ENCODE data around the gene SPI1. TPM values are rescaled to one million over a fixed set of nuclear protein-coding genes. Genes with fewer than 3 reads are reported as not detected.

The SPI1 gene
- total RNA-seq, 3 donors from 2014 or later = 12.5 to 34.9 (median 15.2) TPM

DNA sequence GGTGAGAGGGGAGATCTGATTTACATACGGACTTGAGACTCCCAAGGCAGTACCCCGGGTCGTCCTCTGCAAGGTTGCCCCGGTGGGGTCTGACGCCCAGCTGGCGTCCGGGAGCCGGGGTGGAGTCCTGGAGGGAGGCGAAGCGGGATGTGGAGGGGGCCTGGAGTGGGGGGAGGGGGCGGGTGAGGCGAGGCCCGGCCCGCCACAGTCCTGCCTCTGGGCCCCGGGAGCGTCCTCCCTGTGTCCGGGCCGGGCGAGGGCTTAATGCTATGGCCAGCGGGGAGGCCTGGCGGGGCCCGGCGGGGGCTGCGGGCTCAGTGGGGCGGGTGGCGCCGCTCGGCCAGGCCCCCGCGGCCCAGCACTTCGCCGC lies 23.4 kb downstream of the SPI1 start:
- Histone ChIP-seq H3K36me3 (no peaks in the 10 kb centered on the region), H3K4me3 (peak overlapping the region; percentile 45 to 81 (median 58)), H3K9me3 (no peaks in the 10 kb centered on the region), H3K4me1 (peaks cover 0 to 4% of the 10 kb centered on the region in 2 donors), H3K27me3 (no peaks in the 10 kb centered on the region), H3K27ac (peak overlapping the region; percentile 85)
- intact Hi-C loops (cut with DNase I; ENCODE audit: low total_unique reads) = loop anchor here (10.0 kb wide), 1 partner anchor 170 kb away; the partner anchor contains the start of gene PACSIN3
- TF ChIP-seq, protein P1, sequence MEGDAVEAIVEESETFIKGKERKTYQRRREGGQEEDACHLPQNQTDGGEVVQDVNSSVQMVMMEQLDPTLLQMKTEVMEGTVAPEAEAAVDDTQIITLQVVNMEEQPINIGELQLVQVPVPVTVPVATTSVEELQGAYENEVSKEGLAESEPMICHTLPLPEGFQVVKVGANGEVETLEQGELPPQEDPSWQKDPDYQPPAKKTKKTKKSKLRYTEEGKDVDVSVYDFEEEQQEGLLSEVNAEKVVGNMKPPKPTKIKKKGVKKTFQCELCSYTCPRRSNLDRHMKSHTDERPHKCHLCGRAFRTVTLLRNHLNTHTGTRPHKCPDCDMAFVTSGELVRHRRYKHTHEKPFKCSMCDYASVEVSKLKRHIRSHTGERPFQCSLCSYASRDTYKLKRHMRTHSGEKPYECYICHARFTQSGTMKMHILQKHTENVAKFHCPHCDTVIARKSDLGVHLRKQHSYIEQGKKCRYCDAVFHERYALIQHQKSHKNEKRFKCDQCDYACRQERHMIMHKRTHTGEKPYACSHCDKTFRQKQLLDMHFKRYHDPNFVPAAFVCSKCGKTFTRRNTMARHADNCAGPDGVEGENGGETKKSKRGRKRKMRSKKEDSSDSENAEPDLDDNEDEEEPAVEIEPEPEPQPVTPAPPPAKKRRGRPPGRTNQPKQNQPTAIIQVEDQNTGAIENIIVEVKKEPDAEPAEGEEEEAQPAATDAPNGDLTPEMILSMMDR (IDR thresholded peaks at IDR 0.05) = no peak
- TF ChIP-seq POLR2AphosphoS5 (IDR thresholded peaks at IDR 0.05) (no peak), POLR2A (IDR thresholded peaks at IDR 0.05) (no peak)
- no peak for DNase-seq (ENCODE audit: low spot score in 2 of 2)

- H3K27me3 ChIP-seq = no peaks in the 10 kb centered on the region
- no peaks in the 10 kb centered on the region for H3K9me3 ChIP-seq
- TF ChIP-seq, protein P1 (IDR thresholded peaks at IDR 0.05) = no peak
- TF ChIP-seq POLR2AphosphoS5 (IDR thresholded peaks at IDR 0.05) (no peak), POLR2A (IDR thresholded peaks at IDR 0.05) (no peak)
- DNase-seq (ENCODE audit: low spot score in 2 of 2) = no peak
- H3K4me3 ChIP-seq = peak overlapping the region in 2 of 3 donors; percentile 58 to 81
- peak overlapping the region in 1 of 2 donors; percentile 85 for H3K27ac ChIP-seq
- H3K36me3 ChIP-seq = no peaks in the 10 kb centered on the region
- peaks cover 0 to 4% of the 10 kb centered on the region in 2 donors for H3K4me1 ChIP-seq
- intact Hi-C loops (cut with DNase I; ENCODE audit: low total_unique reads) = loop anchor here (10.0 kb wide), 1 partner anchor 169 kb away; the partner anchor contains the start of gene PACSIN3
These were observed 24.2 kb downstream of the SPI1 start for GRCh38 chr11:47353978-47354774.

GRCh38 chr11:47352556-47352955 lies 25.8 kb downstream of the SPI1 start, which contains the start of gene MYBPC3:
MYBPC3 (minus strand) TSS chr11:47352702; CDS start chr11:47352647, 55 bp downstream.
- Histone ChIP-seq H3K4me3 (no peak within 1 kb of the TSS), H3K27ac (no peak within 1 kb of the TSS), H3K36me3 (no peaks in the 10 kb centered on the region), H3K4me1 (peaks cover 0 to 4% of the 10 kb centered on the region in 2 donors), H3K27me3 (no peaks in the 10 kb centered on the region), H3K9me3 (no peaks in the 10 kb centered on the region)
- no peak for DNase-seq (ENCODE audit: low spot score in 2 of 2)
- TF ChIP-seq POLR2A (IDR thresholded peaks at IDR 0.05) = no peak
- intact Hi-C loops (cut with DNase I; ENCODE audit: low total_unique reads) = loop anchor here (10.0 kb wide), 1 partner anchor 168 kb away; the partner anchor contains the start of gene PACSIN3

GRCh38 chr11:47351156-47352126 lies 26.9 kb downstream of the SPI1 start:
- Histone ChIP-seq H3K27me3 (no peaks in the 10 kb centered on the region), H3K36me3 (no peaks in the 10 kb centered on the region), H3K4me1 (peaks cover 0 to 4% of the 10 kb centered on the region in 2 donors), H3K4me3 (no peak overlapping the region), H3K27ac (no peak overlapping the region), H3K9me3 (no peaks in the 10 kb centered on the region)
- TF ChIP-seq POLR2A (IDR thresholded peaks at IDR 0.05) (no peak), POLR2AphosphoS5 (IDR thresholded peaks at IDR 0.05) (no peak)
- TF ChIP-seq, protein P1 (IDR thresholded peaks at IDR 0.05) = no peak
- intact Hi-C loops (cut with DNase I; ENCODE audit: low total_unique reads) = loop anchor here (10.0 kb wide), 1 partner anchor 167 kb away; the partner anchor contains the start of gene PACSIN3
- DNase-seq (ENCODE audit: low spot score in 2 of 2) = no peak

- H3K9me3 ChIP-seq = no peaks in the 10 kb centered on the region
- H3K4me1 ChIP-seq = peaks cover 0 to 4% of the 10 kb centered on the region in 2 donors
- no peak for DNase-seq (ENCODE audit: low spot score in 2 of 2)
- H3K27ac ChIP-seq = no peak overlapping the region
- no peaks in the 10 kb centered on the region for H3K27me3 ChIP-seq
- intact Hi-C loops (cut with DNase I; ENCODE audit: low total_unique reads) = loop anchor here (10.0 kb wide), 1 partner anchor 166 kb away; the partner anchor contains the start of gene PACSIN3
- no peaks in the 10 kb centered on the region for H3K36me3 ChIP-seq
- no peak overlapping the region for H3K4me3 ChIP-seq
- TF ChIP-seq, protein P1 (IDR thresholded peaks at IDR 0.05) = no peak
- TF ChIP-seq POLR2A (IDR thresholded peaks at IDR 0.05) (no peak), POLR2AphosphoS5 (IDR thresholded peaks at IDR 0.05) (no peak)
These were observed 28.0 kb downstream of the SPI1 start for GRCh38 chr11:47350315-47350714.

All from breast epithelium (tissue), 4 donors.